ENCODE data around the gene CD160.
"Not testable (repeated sequence)": the region's sequence is repeated elsewhere in the genome, so short reads cannot be mapped to it uniquely, and the experiment has no call there.

CD160 gene

DNA sequence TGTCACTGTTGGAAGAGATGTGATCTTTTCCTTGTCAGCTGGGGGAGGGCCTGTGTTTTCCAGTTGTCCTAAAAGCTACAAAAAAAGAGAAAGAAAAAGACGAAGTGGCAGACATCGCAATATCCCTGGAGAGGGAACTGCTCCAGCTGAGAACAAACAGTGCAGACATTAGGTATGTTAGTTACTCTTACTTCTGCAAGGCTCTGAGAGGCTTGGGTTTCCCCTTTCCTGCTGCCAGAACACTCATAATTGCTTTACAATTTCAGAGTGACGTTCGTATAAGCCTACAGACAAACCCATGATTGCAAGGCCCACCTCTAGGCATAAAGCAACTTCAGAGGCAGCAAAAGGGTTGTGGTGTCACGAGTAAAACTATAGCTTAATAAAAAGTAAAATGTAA is 31.1 kb downstream of the CD160 start:
- H3K36me3 ChIP-seq (ENCODE audit: insufficient read depth, insufficient read length, low read length) = peaks cover 52% of the 10 kb centered on the region

DNA sequence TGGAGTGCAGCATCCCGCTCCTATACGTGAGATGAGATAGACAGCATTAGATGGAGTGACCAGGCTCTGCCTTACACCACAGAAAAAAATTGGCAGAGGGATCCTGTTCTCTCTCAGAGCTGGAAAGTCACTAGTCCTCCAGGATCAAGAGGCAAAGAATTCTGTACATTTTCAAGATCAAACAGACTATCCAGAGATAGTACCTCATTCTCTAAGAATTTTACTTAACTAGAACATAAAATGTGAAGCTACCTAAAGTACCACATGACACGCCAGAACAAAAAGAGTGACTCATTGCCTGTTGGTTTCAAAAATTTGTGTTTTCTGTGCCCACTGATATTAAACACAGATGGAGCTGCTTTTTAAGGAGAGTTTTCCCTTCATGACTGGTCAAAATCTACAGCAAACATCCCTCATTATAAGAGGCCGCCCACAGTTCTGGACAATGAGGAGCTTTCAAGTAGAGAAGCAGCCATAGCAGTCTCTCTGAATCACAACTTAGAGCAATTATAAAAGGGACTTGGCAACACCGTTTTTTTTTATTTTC is 32.3 kb downstream of the CD160 start:
- no peak for DNase-seq (ENCODE audit: low read depth, low spot score)

More for the DNA sequence above, 31.1 kb downstream of the CD160 start:
- Histone ChIP-seq H3K9ac (ENCODE audit: insufficient read length, low read depth) (no peak overlapping the region), H3K27me3 (ENCODE audit: insufficient read depth, insufficient read length) (no peaks in the 10 kb centered on the region), H3K4me1 (ENCODE audit: insufficient read depth, insufficient read length) (no peaks in the 10 kb centered on the region), H3K4me3 (ENCODE audit: insufficient read length, low read depth) (no peak overlapping the region), H3K9me3 (ENCODE audit: insufficient read depth, low read length) (no peaks in the 10 kb centered on the region)
- TF ChIP-seq YY1 (IDR thresholded peaks at IDR 0.05; ENCODE audit: insufficient read depth, insufficient read length) = no peak
- no peak for TF ChIP-seq ZNF274 (IDR thresholded peaks at IDR 0.05; ENCODE audit: low read depth, low read length)
- TF ChIP-seq SUZ12 (IDR thresholded peaks at IDR 0.05; ENCODE audit: extremely low read depth, insufficient read depth, insufficient read length) = no peak
- DNase-seq (ENCODE audit: low read depth, low spot score) = no peak

GRCh38 chr1:145757420-145757819 is 38.1 kb downstream of the CD160 start:
- Histone ChIP-seq H3K27me3 (ENCODE audit: insufficient read depth, insufficient read length) (no peaks in the 10 kb centered on the region), H3K36me3 (ENCODE audit: insufficient read depth, insufficient read length, low read length) (peaks cover 31% of the 10 kb centered on the region), H3K9ac (ENCODE audit: insufficient read length, low read depth) (no peak overlapping the region), H3K9me3 (ENCODE audit: insufficient read depth, low read length) (peaks cover 25% of the 10 kb centered on the region), H3K4me1 (ENCODE audit: insufficient read depth, insufficient read length) (no peaks in the 10 kb centered on the region), H3K4me3 (ENCODE audit: insufficient read length, low read depth) (no peak overlapping the region)
- TF ChIP-seq ZNF274 (IDR thresholded peaks at IDR 0.05; ENCODE audit: low read depth, low read length) (no peak), YY1 (IDR thresholded peaks at IDR 0.05; ENCODE audit: insufficient read depth, insufficient read length) (no peak), SUZ12 (IDR thresholded peaks at IDR 0.05; ENCODE audit: extremely low read depth, insufficient read depth, insufficient read length) (no peak)
- no peak for DNase-seq (ENCODE audit: low read depth, low spot score)

More for the DNA sequence above, 32.3 kb downstream of the CD160 start:
- Histone ChIP-seq H3K4me1 (ENCODE audit: insufficient read depth, insufficient read length) (no peaks in the 10 kb centered on the region), H3K9me3 (ENCODE audit: insufficient read depth, low read length) (no peaks in the 10 kb centered on the region), H3K4me3 (ENCODE audit: insufficient read length, low read depth) (no peak overlapping the region), H3K27me3 (ENCODE audit: insufficient read depth, insufficient read length) (no peaks in the 10 kb centered on the region), H3K9ac (ENCODE audit: insufficient read length, low read depth) (no peak overlapping the region), H3K36me3 (ENCODE audit: insufficient read depth, insufficient read length, low read length) (peaks cover 49% of the 10 kb centered on the region)
- no peak for TF ChIP-seq YY1 (IDR thresholded peaks at IDR 0.05; ENCODE audit: insufficient read depth, insufficient read length)
- no peak for TF ChIP-seq SUZ12 (IDR thresholded peaks at IDR 0.05; ENCODE audit: extremely low read depth, insufficient read depth, insufficient read length)
- TF ChIP-seq ZNF274 (IDR thresholded peaks at IDR 0.05; ENCODE audit: low read depth, low read length) = no peak

- H3K36me3 ChIP-seq (ENCODE audit: insufficient read depth, insufficient read length, low read length) = peaks cover 28% of the 10 kb centered on the region
Measured at GRCh38 chr1:145758116-145758515, 38.8 kb downstream of the CD160 start.

DNA sequence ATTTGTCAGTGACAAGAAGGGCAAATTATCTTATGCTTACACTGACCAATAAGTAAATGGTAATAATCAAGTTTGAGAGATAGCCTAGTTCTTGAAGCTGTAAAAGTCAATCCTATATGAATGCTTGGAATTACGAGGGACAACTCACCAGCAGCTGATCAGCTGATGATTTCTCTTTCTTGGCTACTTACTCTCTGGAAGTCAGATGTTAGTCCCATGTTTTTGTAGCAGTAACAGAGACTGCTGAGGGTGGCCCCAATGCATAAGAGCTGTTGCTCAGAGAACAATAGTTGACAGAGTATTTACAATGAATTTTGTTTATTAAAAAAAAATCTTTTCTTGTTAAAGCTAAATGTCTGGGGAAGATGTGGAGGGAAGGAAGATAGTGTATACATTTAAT is 39.3 kb downstream of the CD160 start:
- Histone ChIP-seq H3K36me3 (ENCODE audit: insufficient read depth, insufficient read length, low read length) (peaks cover 26% of the 10 kb centered on the region), H3K9me3 (ENCODE audit: insufficient read depth, low read length) (peaks cover 35% of the 10 kb centered on the region), H3K4me1 (ENCODE audit: insufficient read depth, insufficient read length) (no peaks in the 10 kb centered on the region), H3K4me3 (ENCODE audit: insufficient read length, low read depth) (no peak overlapping the region), H3K27me3 (ENCODE audit: insufficient read depth, insufficient read length) (no peaks in the 10 kb centered on the region), H3K9ac (ENCODE audit: insufficient read length, low read depth) (no peak overlapping the region)
- TF ChIP-seq SUZ12 (IDR thresholded peaks at IDR 0.05; ENCODE audit: extremely low read depth, insufficient read depth, insufficient read length) = no peak
- TF ChIP-seq ZNF274 (IDR thresholded peaks at IDR 0.05; ENCODE audit: low read depth, low read length) = no peak
- TF ChIP-seq YY1 (IDR thresholded peaks at IDR 0.05; ENCODE audit: insufficient read depth, insufficient read length) = no peak
- no peak for DNase-seq (ENCODE audit: low read depth, low spot score)

More at GRCh38 chr1:145758116-145758515, 38.8 kb downstream of the CD160 start:
- TF ChIP-seq SUZ12 (IDR thresholded peaks at IDR 0.05; ENCODE audit: extremely low read depth, insufficient read depth, insufficient read length) = no peak
- TF ChIP-seq ZNF274 (IDR thresholded peaks at IDR 0.05; ENCODE audit: low read depth, low read length) = no peak
- no peak for TF ChIP-seq YY1 (IDR thresholded peaks at IDR 0.05; ENCODE audit: insufficient read depth, insufficient read length)
- Histone ChIP-seq H3K4me3 (ENCODE audit: insufficient read length, low read depth) (no peak overlapping the region), H3K27me3 (ENCODE audit: insufficient read depth, insufficient read length) (no peaks in the 10 kb centered on the region), H3K4me1 (ENCODE audit: insufficient read depth, insufficient read length) (no peaks in the 10 kb centered on the region), H3K9me3 (ENCODE audit: insufficient read depth, low read length) (peaks cover 32% of the 10 kb centered on the region), H3K9ac (ENCODE audit: insufficient read length, low read depth) (no peak overlapping the region)
- DNase-seq (ENCODE audit: low read depth, low spot score) = no peak

DNA sequence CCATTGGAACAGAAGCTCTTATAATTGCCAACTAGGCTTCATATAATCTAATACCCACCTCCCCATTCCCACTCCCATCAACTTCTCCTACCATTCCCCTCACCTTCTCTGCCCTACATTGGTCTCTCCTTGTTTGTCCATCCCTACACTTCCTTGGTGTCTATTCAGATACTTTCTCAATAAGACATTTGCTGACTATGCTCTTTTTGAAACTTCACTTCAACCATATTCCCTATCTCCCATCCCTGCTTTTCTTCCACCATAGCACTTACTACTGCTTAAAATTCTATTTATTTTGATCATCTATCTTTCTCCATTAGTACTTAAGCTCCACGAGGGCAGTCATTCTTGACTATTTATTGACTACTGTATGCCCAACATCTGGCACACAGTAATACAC is 40.4 kb downstream of the CD160 start:
- Histone ChIP-seq H3K4me1 (ENCODE audit: insufficient read depth, insufficient read length) (no peaks in the 10 kb centered on the region), H3K9ac (ENCODE audit: insufficient read length, low read depth) (no peak overlapping the region), H3K4me3 (ENCODE audit: insufficient read length, low read depth) (no peak overlapping the region), H3K27me3 (ENCODE audit: insufficient read depth, insufficient read length) (no peaks in the 10 kb centered on the region), H3K36me3 (ENCODE audit: insufficient read depth, insufficient read length, low read length) (peaks cover 26% of the 10 kb centered on the region), H3K9me3 (ENCODE audit: insufficient read depth, low read length) (peaks cover 35% of the 10 kb centered on the region)
- DNase-seq (ENCODE audit: low read depth, low spot score) = no peak
- TF ChIP-seq SUZ12 (IDR thresholded peaks at IDR 0.05; ENCODE audit: extremely low read depth, insufficient read depth, insufficient read length) (no peak), ZNF274 (IDR thresholded peaks at IDR 0.05; ENCODE audit: low read depth, low read length) (no peak), YY1 (IDR thresholded peaks at IDR 0.05; ENCODE audit: insufficient read depth, insufficient read length) (no peak)

DNA sequence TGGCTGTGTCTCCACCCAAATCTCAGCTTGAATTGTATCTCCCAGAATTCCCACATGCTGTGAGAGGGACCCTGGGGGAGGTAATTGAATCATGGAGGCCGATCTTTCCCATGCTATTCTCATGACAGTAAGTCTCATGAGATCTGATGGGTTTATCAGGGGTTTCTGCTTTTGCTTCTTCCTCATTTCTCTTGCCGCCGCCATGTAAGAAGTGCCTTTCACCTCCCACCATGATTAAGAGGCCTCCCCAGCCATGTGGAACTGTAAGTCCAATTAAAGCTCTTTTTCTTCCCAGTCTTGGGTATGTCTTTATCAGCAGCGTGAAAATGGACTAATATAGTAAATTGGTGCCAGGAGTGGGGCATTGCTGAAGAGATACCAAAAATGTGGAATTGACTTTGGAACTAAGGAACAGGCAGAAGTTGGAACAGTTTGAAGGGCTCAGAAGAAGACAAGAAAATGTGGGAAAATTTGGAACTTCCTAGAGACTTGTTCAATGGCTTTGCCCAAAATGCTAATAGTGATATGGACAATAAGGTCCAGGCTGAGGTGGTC is 41.2 kb downstream of the CD160 start:
- not testable (repeated sequence) for H3K4me3 ChIP-seq (ENCODE audit: insufficient read length, low read depth); H3K9ac ChIP-seq (ENCODE audit: insufficient read length, low read depth); H3K27me3 ChIP-seq (ENCODE audit: insufficient read depth, insufficient read length); H3K4me1 ChIP-seq (ENCODE audit: insufficient read depth, insufficient read length); DNase-seq (ENCODE audit: low read depth, low spot score)
- H3K36me3 ChIP-seq (ENCODE audit: insufficient read depth, insufficient read length, low read length) = peaks cover 26% of the 10 kb centered on the region
- H3K9me3 ChIP-seq (ENCODE audit: insufficient read depth, low read length) = peaks cover 36% of the 10 kb centered on the region

DNA sequence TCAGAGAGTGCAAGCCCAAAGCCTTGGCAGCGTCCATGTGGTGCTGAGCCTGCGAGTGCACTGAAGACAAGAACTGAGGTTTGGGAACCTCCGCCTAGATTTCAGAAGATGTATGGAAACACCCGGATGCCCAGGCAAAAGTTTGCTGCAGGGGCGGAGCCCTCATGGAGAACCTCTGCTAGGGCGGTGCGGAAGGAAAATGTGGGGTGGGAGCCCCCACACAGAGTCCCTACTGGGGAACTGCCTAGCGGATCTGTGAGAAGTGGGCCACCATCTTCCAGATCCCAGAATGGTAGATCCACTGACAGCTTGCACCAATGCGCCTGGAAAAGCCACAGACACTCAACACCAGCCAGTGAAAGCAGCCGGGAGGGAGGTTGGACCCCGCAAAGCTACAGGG is 42.2 kb downstream of the CD160 start:
- not testable (repeated sequence) for H3K4me3 ChIP-seq (ENCODE audit: insufficient read length, low read depth); H3K4me1 ChIP-seq (ENCODE audit: insufficient read depth, insufficient read length); H3K27me3 ChIP-seq (ENCODE audit: insufficient read depth, insufficient read length); DNase-seq (ENCODE audit: low read depth, low spot score); H3K9ac ChIP-seq (ENCODE audit: insufficient read length, low read depth)
- H3K36me3 ChIP-seq (ENCODE audit: insufficient read depth, insufficient read length, low read length) = peaks cover 22% of the 10 kb centered on the region
- peaks cover 42% of the 10 kb centered on the region for H3K9me3 ChIP-seq (ENCODE audit: insufficient read depth, low read length)

DNA sequence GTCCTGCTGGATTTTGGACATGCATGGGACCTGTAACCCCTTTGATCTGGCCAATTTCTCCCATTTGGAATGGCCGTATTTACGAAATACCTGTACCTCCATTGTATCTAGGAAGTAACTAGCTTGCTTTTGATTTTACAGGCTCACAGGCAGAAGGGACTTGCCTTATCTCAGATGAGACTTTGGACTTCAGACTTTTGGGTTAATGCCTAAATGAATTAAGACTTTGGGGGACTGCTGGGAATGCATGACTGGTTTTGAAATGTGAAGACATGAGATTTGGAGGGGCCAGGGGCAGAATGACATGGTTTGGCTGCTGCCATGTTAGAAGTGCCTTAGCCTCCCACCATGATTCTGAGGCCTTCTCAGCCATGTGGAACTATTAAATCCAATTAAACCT is 42.7 kb downstream of the CD160 start:
- not testable (repeated sequence) for H3K4me1 ChIP-seq (ENCODE audit: insufficient read depth, insufficient read length); H3K9ac ChIP-seq (ENCODE audit: insufficient read length, low read depth); H3K4me3 ChIP-seq (ENCODE audit: insufficient read length, low read depth); DNase-seq (ENCODE audit: low read depth, low spot score); H3K27me3 ChIP-seq (ENCODE audit: insufficient read depth, insufficient read length)
- Histone ChIP-seq H3K9me3 (ENCODE audit: insufficient read depth, low read length) (peaks cover 43% of the 10 kb centered on the region), H3K36me3 (ENCODE audit: insufficient read depth, insufficient read length, low read length) (peaks cover 22% of the 10 kb centered on the region)

DNA sequence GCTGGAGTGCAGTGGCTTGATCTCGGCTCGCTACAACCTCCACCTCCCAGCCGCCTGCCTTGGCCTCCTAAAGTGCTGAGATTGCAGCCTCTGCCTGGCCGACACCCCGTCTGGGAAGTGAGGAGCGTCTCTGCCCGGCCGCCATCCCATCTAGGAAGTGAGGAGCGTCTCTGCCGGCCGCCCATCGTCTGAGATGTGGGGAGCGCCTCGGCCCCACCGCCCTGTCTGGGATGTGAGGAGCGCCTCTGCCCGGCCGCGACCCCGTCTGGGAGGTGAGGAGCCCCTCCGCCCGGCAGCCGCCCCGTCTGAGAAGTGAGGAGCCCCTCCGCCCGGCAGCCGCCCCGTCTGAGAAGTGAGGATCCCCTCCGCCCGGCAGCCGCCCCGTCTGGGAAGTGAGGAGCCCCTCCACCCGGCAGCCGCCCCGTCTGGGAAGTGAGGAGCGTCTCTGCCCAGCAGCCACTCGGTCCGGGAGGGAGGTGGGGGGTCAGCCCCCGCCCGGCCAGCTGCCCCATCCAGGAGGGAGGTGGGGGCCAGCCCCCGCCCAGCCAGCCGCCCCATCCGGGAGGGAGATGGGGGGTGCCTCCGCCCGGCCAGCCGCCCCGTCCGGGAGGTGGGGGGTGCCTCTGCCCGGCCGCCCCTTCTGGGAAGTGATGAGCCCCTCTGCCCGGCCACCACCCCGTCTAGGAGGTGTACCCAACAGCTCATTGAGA is 45.1 kb downstream of the CD160 start:
- H3K4me3 ChIP-seq (ENCODE audit: insufficient read length, low read depth); H3K4me1 ChIP-seq (ENCODE audit: insufficient read depth, insufficient read length); H3K27me3 ChIP-seq (ENCODE audit: insufficient read depth, insufficient read length); DNase-seq (ENCODE audit: low read depth, low spot score); H3K9ac ChIP-seq (ENCODE audit: insufficient read length, low read depth): not testable (repeated sequence)
- Histone ChIP-seq H3K36me3 (ENCODE audit: insufficient read depth, insufficient read length, low read length) (peaks cover 26% of the 10 kb centered on the region), H3K9me3 (ENCODE audit: insufficient read depth, low read length) (peaks cover 60% of the 10 kb centered on the region)

Data from NT2/D1 (cell line).